DOHH2 (cell line): Measurements from ENCODE around the gene THAP12.

Experiments used
- H3F3A ChIP-seq: fragments of 200-600 bp; sonication (generic), shearing (Covaris generic); 2 replicates; pipeline ENCODE4 v1.6.0; 2016; ENCODE audit warnings: antibody characterized with exemption, mild to moderate bottlenecking; ENCODE audit not compliant: control insufficient read depth, insufficient read depth
- H3K27ac ChIP-seq: fragments of 200-600 bp; sonication (generic); 2 replicates; pipeline ENCODE4 v1.5.1; 2014; ENCODE audit warnings: low read depth, mild to moderate bottlenecking, low read length, moderate library complexity
- H3K27me3 ChIP-seq: fragments of 200-600 bp; sonication (generic); 2 replicates; pipeline ENCODE4 v1.6.1; 2014; ENCODE audit warnings: mild to moderate bottlenecking, low read length, mixed read lengths; ENCODE audit not compliant: control insufficient read depth
- H3K36me3 ChIP-seq: fragments of 200-600 bp; sonication (generic); 2 replicates; pipeline ENCODE4 v1.6.1; 2014; ENCODE audit warnings: mild to moderate bottlenecking, low read length, moderate library complexity, mixed read lengths; ENCODE audit not compliant: control insufficient read depth
- H3K4me1 ChIP-seq: fragments of 200-600 bp; sonication (generic); 2 replicates; pipeline ENCODE4 v1.6.1; 2014; ENCODE audit warnings: mild to moderate bottlenecking, low read length, mixed read lengths; ENCODE audit not compliant: control insufficient read depth
- H3K4me2 ChIP-seq: fragments of 200-600 bp; sonication (generic); 2 replicates; pipeline ENCODE4 v1.6.0; 2014; ENCODE audit warnings: mild to moderate bottlenecking, low read length, moderate library complexity
- H3K4me3 ChIP-seq: fragments of 200-600 bp; sonication (generic); 2 replicates; pipeline ENCODE4 v1.5.1; 2014; ENCODE audit warnings: mild to moderate bottlenecking, low read length, mixed read lengths
- H3K79me2 ChIP-seq: fragments of 200-600 bp; sonication (generic); 2 replicates; pipeline ENCODE4 v1.6.1; 2014; ENCODE audit warnings: mild to moderate bottlenecking, low read length, mixed read lengths; ENCODE audit not compliant: control insufficient read depth
- H3K9me2 ChIP-seq: fragments of 200-600 bp; sonication (generic); replicated peaks from 2 replicates; pipeline ENCODE4 v1.6.1; 2014; ENCODE audit warnings: mild to moderate bottlenecking, low read length, mixed read lengths; ENCODE audit not compliant: control insufficient read depth
- H3K9me3 ChIP-seq: fragments of 200-600 bp; sonication (generic); 2 replicates; pipeline ENCODE4 v1.6.1; 2014; ENCODE audit warnings: antibody characterized with exemption, low read length, mixed read lengths; ENCODE audit not compliant: control insufficient read depth, insufficient read depth
- H4K20me1 ChIP-seq: fragments of 200-600 bp; sonication (generic); 2 replicates; pipeline ENCODE4 v1.6.0; 2014; ENCODE audit warnings: low read depth, mild to moderate bottlenecking, antibody characterized with exemption, low read length, moderate library complexity; ENCODE audit not compliant: control insufficient read depth, insufficient read depth
- EZH2phosphoT487 ChIP-seq: fragments of 200-600 bp; sonication (generic); IDR thresholded peaks from 2 replicates; pipeline ENCODE4 v1.6.1; 2017; ENCODE audit warnings: borderline replicate concordance, mild to moderate bottlenecking, antibody characterized with exemption, low read length, moderate library complexity, mixed read lengths
- TF ChIP-seq, protein P1 (sequence below): fragments of 200-600 bp; sonication (generic); IDR thresholded peaks from one replicate; pipeline ENCODE4 v1.5.1; 2014; ENCODE audit warnings: antibody characterized with exemption, mild to moderate bottlenecking, low read depth, low read length; ENCODE audit not compliant: poor library complexity, severe bottlenecking

THAP12 gene

DNA sequence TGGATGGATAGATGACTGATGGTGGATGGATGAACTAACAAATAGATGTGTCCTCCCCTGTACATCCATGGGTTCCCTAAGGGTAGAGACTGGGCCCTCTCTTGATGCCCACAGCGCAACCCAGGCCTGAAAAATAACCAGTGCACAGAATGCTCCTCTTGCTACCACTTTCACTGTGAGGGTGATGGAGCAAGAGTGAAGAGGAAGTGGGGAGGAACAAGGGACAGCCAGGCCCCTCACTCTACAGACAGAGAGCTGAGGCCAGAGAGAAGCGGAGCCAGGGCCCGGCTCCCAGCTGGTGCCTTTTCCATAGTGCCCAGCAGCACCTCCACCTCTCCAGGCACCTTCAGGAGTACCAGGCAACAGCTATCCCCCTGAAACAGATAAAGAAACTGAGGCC lies 67.7 kb downstream of the THAP12 start:
- no peaks in the 10 kb centered on the region for H3K79me2 ChIP-seq
- H3K4me1 ChIP-seq, result no peaks in the 10 kb centered on the region
- no peaks in the 10 kb centered on the region for H3F3A ChIP-seq
- H3K27me3 ChIP-seq, result no peaks in the 10 kb centered on the region
- H4K20me1 ChIP-seq, result no peaks in the 10 kb centered on the region
- H3K27ac ChIP-seq, result no peak overlapping the region
- H3K9me2 ChIP-seq, result no peaks in the 10 kb centered on the region
- TF ChIP-seq, protein P1, sequence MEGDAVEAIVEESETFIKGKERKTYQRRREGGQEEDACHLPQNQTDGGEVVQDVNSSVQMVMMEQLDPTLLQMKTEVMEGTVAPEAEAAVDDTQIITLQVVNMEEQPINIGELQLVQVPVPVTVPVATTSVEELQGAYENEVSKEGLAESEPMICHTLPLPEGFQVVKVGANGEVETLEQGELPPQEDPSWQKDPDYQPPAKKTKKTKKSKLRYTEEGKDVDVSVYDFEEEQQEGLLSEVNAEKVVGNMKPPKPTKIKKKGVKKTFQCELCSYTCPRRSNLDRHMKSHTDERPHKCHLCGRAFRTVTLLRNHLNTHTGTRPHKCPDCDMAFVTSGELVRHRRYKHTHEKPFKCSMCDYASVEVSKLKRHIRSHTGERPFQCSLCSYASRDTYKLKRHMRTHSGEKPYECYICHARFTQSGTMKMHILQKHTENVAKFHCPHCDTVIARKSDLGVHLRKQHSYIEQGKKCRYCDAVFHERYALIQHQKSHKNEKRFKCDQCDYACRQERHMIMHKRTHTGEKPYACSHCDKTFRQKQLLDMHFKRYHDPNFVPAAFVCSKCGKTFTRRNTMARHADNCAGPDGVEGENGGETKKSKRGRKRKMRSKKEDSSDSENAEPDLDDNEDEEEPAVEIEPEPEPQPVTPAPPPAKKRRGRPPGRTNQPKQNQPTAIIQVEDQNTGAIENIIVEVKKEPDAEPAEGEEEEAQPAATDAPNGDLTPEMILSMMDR, result no peak
- TF ChIP-seq EZH2phosphoT487, result no peak
- H3K9me3 ChIP-seq, result no peaks in the 10 kb centered on the region
- no peaks in the 10 kb centered on the region for H3K36me3 ChIP-seq
- no peak overlapping the region for H3K4me3 ChIP-seq
- H3K4me2 ChIP-seq, result no peak overlapping the region

DNA sequence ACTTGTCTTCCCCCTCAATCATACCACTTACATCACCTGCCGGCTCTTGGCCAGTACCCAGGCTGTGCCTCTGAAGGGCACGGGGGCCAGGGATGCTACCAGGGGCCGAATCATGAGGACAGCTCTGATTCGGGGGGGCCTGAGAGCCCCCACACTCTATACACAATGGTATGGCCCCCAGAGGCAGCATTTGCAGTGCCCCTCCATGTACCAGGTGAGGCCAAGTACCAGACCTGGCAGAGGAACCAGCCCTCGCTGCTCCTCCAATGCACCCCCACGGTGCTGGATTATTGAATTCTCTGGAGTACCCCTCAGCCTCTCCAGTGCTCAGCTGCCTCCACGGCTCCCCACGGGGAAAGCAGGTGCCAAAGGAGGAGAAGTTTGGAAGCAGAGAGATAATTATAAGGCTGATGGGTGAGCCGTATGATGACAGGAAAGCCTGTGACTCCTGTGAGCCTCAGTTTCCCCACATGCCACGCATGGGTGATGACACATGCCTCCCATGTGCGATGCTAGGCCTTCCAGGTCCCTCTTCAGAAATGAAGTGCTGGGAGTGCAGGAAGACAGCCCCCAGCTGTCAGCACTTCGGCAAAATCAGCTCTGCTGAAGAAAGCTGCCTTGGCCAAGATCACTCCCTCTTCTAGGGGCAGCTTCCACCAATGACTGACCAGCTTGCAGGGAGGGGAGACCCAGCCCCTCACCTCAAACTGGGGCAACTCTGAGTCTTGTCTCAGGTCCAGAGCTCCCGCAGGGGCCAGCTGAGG lies 69.9 kb downstream of the THAP12 start:
- no peak for TF ChIP-seq EZH2phosphoT487
- TF ChIP-seq, protein P1, result no peak
- H3K9me2 ChIP-seq, result no peaks in the 10 kb centered on the region
- no peaks in the 10 kb centered on the region for H3F3A ChIP-seq
- H3K9me3 ChIP-seq, result no peaks in the 10 kb centered on the region
- H3K36me3 ChIP-seq, result no peaks in the 10 kb centered on the region
- no peaks in the 10 kb centered on the region for H4K20me1 ChIP-seq
- H3K4me1 ChIP-seq, result no peaks in the 10 kb centered on the region
- no peaks in the 10 kb centered on the region for H3K27me3 ChIP-seq
- no peak overlapping the region for H3K4me2 ChIP-seq
- H3K27ac ChIP-seq, result no peak overlapping the region
- H3K4me3 ChIP-seq, result no peak overlapping the region
- H3K79me2 ChIP-seq, result no peaks in the 10 kb centered on the region

DNA sequence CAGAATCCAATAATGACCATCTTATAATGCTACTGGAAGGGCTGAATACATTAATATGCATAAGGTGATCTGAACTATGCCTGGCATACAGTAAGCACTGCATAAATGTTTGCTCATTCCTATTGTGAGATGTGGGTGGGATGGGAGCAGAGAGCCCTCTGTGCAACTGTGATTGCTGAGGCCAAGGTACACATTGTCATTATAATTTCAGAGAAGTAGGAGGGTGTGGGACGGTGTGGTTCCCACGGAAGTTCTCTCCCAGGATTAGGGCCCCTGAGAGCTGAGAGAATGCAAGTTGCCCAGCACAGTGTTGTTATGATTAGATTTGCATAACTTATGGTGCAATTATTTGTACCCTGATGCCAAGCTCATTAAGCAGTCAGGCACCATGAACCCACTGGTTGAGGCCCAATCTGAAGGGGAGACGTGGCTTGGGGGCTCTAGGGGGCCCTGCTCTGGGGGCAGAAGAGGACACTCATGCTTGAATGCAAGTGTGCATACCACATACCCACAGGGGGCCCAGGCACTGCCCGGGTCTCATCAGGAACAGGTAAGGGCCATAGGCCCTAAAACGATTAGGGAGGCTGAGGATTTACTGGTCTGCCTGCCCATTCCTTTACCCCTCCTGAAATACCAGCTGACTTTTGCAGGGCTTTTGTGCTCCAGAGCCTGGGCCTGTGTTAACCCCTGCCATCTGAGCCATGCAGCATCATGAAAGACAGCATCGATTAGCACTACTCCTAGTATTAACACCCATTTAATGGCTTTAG lies 72.8 kb downstream of the THAP12 start:
- Histone ChIP-seq H3F3A (no peaks in the 10 kb centered on the region), H3K79me2 (no peaks in the 10 kb centered on the region), H4K20me1 (no peaks in the 10 kb centered on the region), H3K27me3 (peaks cover 6% of the 10 kb centered on the region; the same call in 1 of the 2 replicates), H3K4me2 (no peak overlapping the region), H3K9me2 (no peaks in the 10 kb centered on the region), H3K36me3 (no peaks in the 10 kb centered on the region), H3K27ac (no peak overlapping the region), H3K4me1 (no peaks in the 10 kb centered on the region), H3K4me3 (no peak overlapping the region), H3K9me3 (no peaks in the 10 kb centered on the region)
- TF ChIP-seq, protein P1, result no peak
- TF ChIP-seq EZH2phosphoT487, result no peak
